GM12874 (cell line): ENCODE results near the gene CEP192.

Experiments
- CTCF ChIP-seq: IDR thresholded peaks from 2 replicates; pipeline ENCODE4 v1.5.1; 2011; ENCODE audit warnings: low read depth, mild to moderate bottlenecking, control low read depth, low read length, moderate library complexity; ENCODE audit not compliant: insufficient read depth

The CEP192 gene

GRCh38 chr18:12990967-12991820 lies at the start of gene CEP192:
Gene CEP192, plus strand, starts transcription at chr18:12991362. Its CDS starts 8,063 bp downstream, at chr18:12999425.
- peak; percentile 45 for TF ChIP-seq CTCF

GRCh38 chr18:12943215-12943614 lies 47.9 kb upstream of the CEP192 start:
- TF ChIP-seq CTCF = no peak

GRCh38 chr18:12944709-12945108 lies 46.5 kb upstream of the CEP192 start:
- TF ChIP-seq CTCF = no peak

GRCh38 chr18:12946549-12947284 lies 44.4 kb upstream of the CEP192 start:
- TF ChIP-seq CTCF = no peak

- no peak for TF ChIP-seq CTCF
Observed at GRCh38 chr18:12947285-12948049, 43.7 kb upstream of the CEP192 start, which contains the start of gene SEH1L. Gene SEH1L, plus strand, starts transcription at chr18:12948011. Its CDS starts 111 bp downstream, at chr18:12948122.

GRCh38 chr18:12948050-12948804 lies 42.9 kb upstream of the CEP192 start:
- no peak for TF ChIP-seq CTCF

GRCh38 chr18:12958478-12958877 lies 32.7 kb upstream of the CEP192 start:
- TF ChIP-seq CTCF = no peak
